Measurements from ENCODE around the gene CLASP1. TPM values are rescaled to one million over a fixed set of nuclear protein-coding genes. Genes with fewer than 3 reads are reported as not detected.
A peak's percentile ranks its signal among the peaks of the same experiment; 100 is the strongest.

The CLASP1 gene
- polyA plus RNA-seq, 3 donors from 2014 or later: 7.4 to 46.8 (median 22.0) TPM

DNA sequence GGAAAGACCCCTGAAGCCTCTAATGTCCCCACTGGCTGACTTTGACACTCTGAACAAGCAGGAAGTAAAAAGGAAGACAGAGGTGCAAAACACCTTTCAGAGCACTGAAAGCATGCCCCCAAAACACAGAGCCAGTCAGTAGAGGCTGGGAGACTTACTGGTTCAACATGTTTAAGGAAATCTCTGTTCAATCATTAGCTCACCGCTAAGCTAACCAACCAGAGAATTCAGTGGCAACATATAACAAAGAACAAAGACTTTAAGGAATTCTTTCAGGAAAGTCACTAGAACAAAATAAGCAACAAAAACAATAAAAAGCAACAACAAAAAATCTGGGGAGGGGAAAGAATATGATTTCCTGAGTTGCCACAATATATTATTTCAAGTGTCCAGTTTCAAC, 142.6 kb downstream of the CLASP1 start:
- peaks cover 60 to 80% of the 10 kb centered on the region in 2 donors for H3K4me1 Mint-ChIP-seq
- H3K36me3 Mint-ChIP-seq: peaks cover 18 to 38% (median 31%) of the 10 kb centered on the region in 3 donors
- peaks cover 0 to 2% (median 1%) of the 10 kb centered on the region in 3 donors for H3K27me3 Mint-ChIP-seq (ENCODE audit: low read depth in 3 of 3)
- peak overlapping the region in 1 of 5 donors; percentile 5 for H3K4me3 Mint-ChIP-seq
- no peaks in the 10 kb centered on the region for H3K9me3 Mint-ChIP-seq
- H3K27ac Mint-ChIP-seq: peak overlapping the region in 4 of 6 donors; percentile 40 to 52 (median 46)
- DNase-seq: no peak

DNA sequence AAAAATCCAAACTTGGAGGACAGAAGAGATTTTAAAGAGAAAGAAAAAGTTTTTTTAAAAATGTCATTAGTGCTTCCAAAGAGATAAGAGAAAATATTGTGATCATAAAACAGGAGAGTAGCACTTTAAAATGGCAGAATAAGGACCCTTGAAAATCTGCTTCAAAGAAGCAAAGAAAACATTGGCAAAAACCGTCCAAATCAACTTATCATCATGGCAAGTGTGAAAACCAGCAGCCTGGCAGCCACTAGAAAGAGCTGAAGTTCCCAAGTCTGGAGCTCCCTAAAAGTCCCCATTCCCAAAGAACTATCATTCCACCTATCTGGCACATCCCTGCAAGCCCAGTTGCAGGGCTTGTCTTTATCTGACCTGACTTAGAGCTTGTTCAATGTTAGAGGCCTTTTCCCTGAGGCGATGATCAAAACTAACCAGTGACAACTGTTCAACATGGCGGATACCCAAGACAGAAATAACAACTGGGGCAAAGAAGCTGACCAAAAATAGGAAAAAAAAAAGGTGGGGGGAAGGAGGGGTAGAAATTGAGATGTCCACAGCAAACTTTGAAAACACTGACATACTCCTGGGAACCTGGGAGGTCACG, 143.2 kb downstream of the CLASP1 start:
- Mint-ChIP-seq H3K36me3 (peaks cover 18 to 38% (median 29%) of the 10 kb centered on the region in 3 donors), H3K4me1 (peaks cover 64 to 83% of the 10 kb centered on the region in 2 donors)

DNA sequence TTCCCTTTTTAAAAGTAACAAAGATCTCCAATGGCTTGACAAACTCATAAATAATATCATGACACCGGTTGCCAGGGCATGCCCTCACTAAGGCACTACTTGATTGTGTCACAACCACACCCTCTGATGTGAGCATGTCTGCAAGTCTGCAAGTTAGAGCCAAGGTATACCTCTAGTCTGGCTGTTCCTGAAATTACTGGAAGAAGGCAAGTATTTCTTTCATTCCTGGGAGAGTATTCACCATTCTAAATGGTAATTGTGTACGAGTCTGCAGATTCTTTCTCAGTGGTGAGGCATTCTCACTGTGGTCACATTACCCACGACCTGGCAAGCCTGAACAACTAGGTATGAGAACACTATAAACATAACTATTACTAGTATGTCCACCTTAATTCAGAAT, 144.3 kb downstream of the CLASP1 start:
- H3K4me1 Mint-ChIP-seq: peaks cover 70 to 85% of the 10 kb centered on the region in 2 donors
- no peaks in the 10 kb centered on the region for H3K9me3 Mint-ChIP-seq
- H3K27me3 Mint-ChIP-seq (ENCODE audit: low read depth in 3 of 3): peaks cover 0 to 2% (median 1%) of the 10 kb centered on the region in 3 donors
- H3K4me3 Mint-ChIP-seq: peak overlapping the region; percentile 28 to 56 (median 42)
- peak overlapping the region; percentile 36 to 71 (median 44) for H3K27ac Mint-ChIP-seq
- DNase-seq: no peak
- peaks cover 18 to 36% (median 23%) of the 10 kb centered on the region in 3 donors for H3K36me3 Mint-ChIP-seq

More for the DNA sequence above, 143.2 kb downstream of the CLASP1 start:
- Mint-ChIP-seq H3K27me3 (ENCODE audit: low read depth in 3 of 3) (peaks cover 0 to 2% (median 1%) of the 10 kb centered on the region in 3 donors), H3K9me3 (no peaks in the 10 kb centered on the region), H3K4me3 (no peak overlapping the region), H3K27ac (peak overlapping the region in 5 of 6 donors; percentile 40 to 52 (median 48))
- DNase-seq: no peak

DNA sequence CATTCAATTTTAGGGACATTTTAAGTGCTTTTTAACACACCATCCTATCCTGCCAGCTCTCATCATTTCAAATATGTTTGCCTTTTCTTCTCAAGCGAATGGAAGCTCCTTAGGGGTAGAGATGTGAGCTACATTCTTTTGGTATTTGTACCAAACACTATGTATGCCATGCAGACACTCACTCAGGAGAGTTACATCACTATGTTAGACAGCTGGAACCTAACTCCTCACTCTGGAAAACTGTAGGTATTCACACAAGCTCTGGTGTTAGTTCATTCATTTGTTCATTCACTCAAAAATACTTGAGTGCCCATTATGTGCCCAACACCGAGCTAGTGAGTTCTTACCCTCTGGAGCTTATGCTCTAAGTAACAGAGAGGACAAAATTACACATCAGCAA, 144.9 kb downstream of the CLASP1 start:
- peak overlapping the region in 5 of 6 donors; percentile 37 to 70 (median 59) for H3K27ac Mint-ChIP-seq
- H3K4me3 Mint-ChIP-seq: peak overlapping the region; percentile 14 to 43 (median 28)
- H3K4me1 Mint-ChIP-seq: peaks cover 72 to 88% of the 10 kb centered on the region in 2 donors
- DNase-seq: no peak
- peaks cover 19 to 38% (median 27%) of the 10 kb centered on the region in 3 donors for H3K36me3 Mint-ChIP-seq
- H3K9me3 Mint-ChIP-seq: no peaks in the 10 kb centered on the region
- H3K27me3 Mint-ChIP-seq (ENCODE audit: low read depth in 3 of 3): peaks cover 0 to 2% (median 2%) of the 10 kb centered on the region in 3 donors

DNA sequence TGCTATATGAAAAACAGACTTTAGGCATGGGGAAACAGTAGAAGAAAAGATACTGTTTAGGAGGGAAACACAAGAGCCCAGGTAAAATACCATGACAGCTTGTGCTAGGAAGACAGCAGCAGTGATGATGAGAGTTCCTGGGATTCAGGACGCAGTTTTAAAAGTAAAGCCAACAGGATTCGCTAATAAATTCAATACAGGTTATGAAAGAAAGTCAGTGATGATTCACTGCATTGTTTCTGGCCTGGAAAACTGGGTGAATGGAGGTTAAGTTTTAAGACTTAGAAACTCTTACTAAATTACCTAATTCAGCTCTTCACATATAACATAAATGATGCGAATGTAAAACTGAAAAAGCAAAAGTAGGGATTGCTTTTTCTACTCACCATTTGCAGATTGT, 146.5 kb downstream of the CLASP1 start:
- H3K27me3 Mint-ChIP-seq (ENCODE audit: low read depth in 3 of 3): peaks cover 0 to 3% (median 2%) of the 10 kb centered on the region in 3 donors
- no peak for DNase-seq
- peaks cover 17 to 38% (median 24%) of the 10 kb centered on the region in 3 donors for H3K36me3 Mint-ChIP-seq
- H3K27ac Mint-ChIP-seq: peak overlapping the region in 2 of 6 donors; percentile 33 to 68
- peaks cover 79 to 86% of the 10 kb centered on the region in 2 donors for H3K4me1 Mint-ChIP-seq
- no peak overlapping the region for H3K4me3 Mint-ChIP-seq
- peaks cover 0 to 2% (median 0%) of the 10 kb centered on the region in 6 donors for H3K9me3 Mint-ChIP-seq

DNA sequence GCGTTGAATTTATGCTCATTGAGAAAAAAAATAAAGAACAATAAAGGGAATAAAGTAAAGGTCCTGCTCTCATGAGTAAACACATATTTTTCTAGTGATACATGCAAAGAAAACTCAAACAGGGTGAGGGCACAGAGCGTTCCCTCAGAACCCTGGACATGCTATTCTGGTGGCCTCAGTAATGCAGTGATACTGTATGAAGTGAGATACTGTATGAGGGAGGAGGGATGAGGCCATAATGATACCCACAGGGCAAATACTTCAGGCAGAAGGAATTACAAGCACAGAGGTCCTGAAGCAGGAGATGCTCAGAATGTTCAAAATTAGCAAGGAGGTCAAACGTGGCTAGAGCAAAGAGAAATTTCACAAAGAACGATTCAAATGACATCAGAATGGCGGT, 147.0 kb downstream of the CLASP1 start:
- peak overlapping the region in 5 of 6 donors; percentile 29 to 69 (median 63) for H3K27ac Mint-ChIP-seq
- peaks cover 77 to 85% of the 10 kb centered on the region in 2 donors for H3K4me1 Mint-ChIP-seq
- H3K27me3 Mint-ChIP-seq (ENCODE audit: low read depth in 3 of 3): peaks cover 0 to 3% (median 2%) of the 10 kb centered on the region in 3 donors
- no peak for DNase-seq
- peaks cover 0 to 2% (median 0%) of the 10 kb centered on the region in 6 donors for H3K9me3 Mint-ChIP-seq
- H3K4me3 Mint-ChIP-seq: no peak overlapping the region
- peaks cover 14 to 37% (median 24%) of the 10 kb centered on the region in 3 donors for H3K36me3 Mint-ChIP-seq

DNA sequence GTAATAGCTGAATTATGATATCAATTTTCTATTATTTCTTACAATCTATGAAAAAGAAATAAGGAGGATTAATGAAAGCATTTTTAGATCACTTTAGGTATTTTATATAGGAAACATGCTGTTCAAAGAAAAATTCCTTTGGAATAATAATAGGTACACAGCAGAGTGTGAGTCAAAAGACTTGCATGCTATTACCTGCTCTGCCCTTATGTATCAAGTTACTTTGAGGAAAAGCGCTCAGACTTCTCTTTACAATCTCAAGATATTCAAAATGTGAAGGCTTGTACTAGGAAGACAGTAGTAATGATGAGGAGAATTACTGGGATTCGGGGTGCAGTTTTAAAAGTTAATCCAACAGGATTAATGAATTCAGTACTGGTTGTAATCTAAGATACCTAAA, 147.7 kb downstream of the CLASP1 start:
- Mint-ChIP-seq H3K36me3 (peaks cover 14 to 35% (median 24%) of the 10 kb centered on the region in 3 donors), H3K4me1 (peaks cover 75 to 85% of the 10 kb centered on the region in 2 donors), H3K27ac (peak overlapping the region; percentile 53 to 77 (median 66)), H3K9me3 (peaks cover 0 to 2% (median 0%) of the 10 kb centered on the region in 6 donors), H3K4me3 (no peak overlapping the region), H3K27me3 (ENCODE audit: low read depth in 3 of 3) (peaks cover 0 to 3% (median 0%) of the 10 kb centered on the region in 3 donors)
- no peak for DNase-seq

DNA sequence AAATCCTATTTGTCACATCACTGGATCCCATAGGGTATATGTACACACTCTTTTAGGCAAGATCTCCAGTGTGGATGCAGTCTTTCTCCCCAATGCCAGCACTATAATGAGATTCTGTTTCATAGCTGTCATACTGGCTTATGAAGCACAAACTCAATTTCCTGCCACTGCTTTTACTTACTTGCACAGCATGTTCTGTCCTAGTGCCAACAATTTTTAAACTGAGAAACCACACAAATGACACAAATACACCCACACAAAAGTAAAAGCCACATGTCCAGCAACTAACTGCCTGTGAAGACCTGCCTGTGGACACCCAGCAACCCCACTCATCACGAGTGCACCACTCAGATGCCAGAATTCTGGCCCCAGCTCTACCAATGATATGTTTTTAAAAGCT, 148.2 kb downstream of the CLASP1 start:
- Mint-ChIP-seq H3K4me1 (peaks cover 70 to 85% of the 10 kb centered on the region in 2 donors), H3K36me3 (peaks cover 14 to 34% (median 24%) of the 10 kb centered on the region in 3 donors), H3K27me3 (ENCODE audit: low read depth in 3 of 3) (peaks cover 0 to 3% (median 0%) of the 10 kb centered on the region in 3 donors), H3K27ac (peak overlapping the region; percentile 53 to 87 (median 83)), H3K9me3 (peaks cover 0 to 2% (median 0%) of the 10 kb centered on the region in 6 donors), H3K4me3 (peak overlapping the region; percentile 61 to 71 (median 68))
- DNase-seq: peak; percentile 20 to 46 (median 44)

DNA sequence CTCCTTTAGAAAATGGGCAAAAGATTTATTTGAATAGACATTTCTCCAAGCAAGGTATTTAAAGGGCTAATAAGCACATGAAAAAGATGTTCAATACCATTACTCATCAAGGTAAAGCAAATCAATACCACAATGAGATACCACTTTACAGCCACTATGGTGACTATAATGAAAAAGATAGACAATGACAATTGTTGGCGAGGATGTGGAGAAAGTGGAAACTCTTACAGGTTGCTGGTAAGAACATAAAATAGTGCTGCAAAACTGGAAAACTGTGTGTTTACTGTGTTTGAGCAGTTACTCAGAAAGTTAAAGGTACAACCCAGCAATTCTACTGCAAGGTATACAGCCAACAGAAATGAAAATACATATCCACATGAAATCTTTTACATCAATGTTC, 150.5 kb downstream of the CLASP1 start:
- Mint-ChIP-seq H3K4me3 (no peak overlapping the region), H3K27me3 (ENCODE audit: low read depth in 3 of 3) (peaks cover 0 to 3% (median 0%) of the 10 kb centered on the region in 3 donors), H3K9me3 (peaks cover 0 to 2% (median 0%) of the 10 kb centered on the region in 6 donors), H3K4me1 (peaks cover 56 to 70% of the 10 kb centered on the region in 2 donors), H3K36me3 (peaks cover 19 to 37% (median 29%) of the 10 kb centered on the region in 3 donors), H3K27ac (peak overlapping the region; percentile 31 to 87 (median 65))
- DNase-seq: no peak

DNA sequence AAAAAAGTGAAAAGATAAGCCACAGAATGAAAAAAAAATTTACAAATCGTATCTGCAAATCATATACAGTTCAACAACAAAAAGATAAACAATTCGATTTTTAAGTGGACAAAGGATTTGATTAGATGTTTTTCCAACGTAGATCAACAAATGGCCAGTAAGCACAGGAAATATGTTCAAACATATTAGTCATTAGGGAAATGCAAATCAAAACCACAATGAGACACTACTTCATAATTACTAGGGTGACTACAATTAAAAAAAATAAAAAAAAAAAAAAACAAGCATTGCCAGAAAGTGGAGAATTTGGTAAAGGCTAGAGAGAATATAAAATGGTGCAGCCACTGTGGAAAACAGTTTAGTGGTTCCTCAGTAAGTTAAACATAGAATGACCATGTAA, 156.9 kb downstream of the CLASP1 start:
- Mint-ChIP-seq H3K36me3 (peaks cover 5 to 16% (median 5%) of the 10 kb centered on the region in 3 donors), H3K27ac (peak overlapping the region in 4 of 6 donors; percentile 1 to 49 (median 24)), H3K27me3 (ENCODE audit: low read depth in 3 of 3) (peaks cover 0 to 1% (median 0%) of the 10 kb centered on the region in 3 donors), H3K4me3 (peak overlapping the region in 2 of 5 donors; percentile 7 to 12), H3K9me3 (no peaks in the 10 kb centered on the region), H3K4me1 (peaks cover 18 to 57% of the 10 kb centered on the region in 2 donors)
- no peak for DNase-seq

DNA sequence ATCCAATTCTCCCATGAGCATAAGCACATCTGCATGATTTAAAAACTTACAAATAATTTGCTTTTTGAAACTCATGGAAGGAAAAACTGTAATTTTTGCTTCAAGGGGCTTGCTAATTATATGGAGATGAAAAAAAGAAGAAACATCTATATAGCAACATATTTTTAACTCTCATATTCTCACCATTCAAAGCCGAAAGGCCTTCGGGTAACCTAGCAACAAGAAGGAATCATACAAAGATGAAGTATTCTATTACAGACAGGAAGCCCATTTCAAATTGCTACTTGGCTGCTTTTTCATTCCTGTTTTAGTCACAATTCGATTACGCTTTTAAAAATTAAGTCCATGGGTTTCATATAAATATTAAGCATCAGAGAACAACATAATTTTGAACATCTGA, 157.7 kb downstream of the CLASP1 start:
- no peak for DNase-seq
- no peaks in the 10 kb centered on the region for H3K9me3 Mint-ChIP-seq
- peaks cover 9 to 50% of the 10 kb centered on the region in 2 donors for H3K4me1 Mint-ChIP-seq
- H3K27ac Mint-ChIP-seq: peak overlapping the region in 4 of 6 donors; percentile 23 to 75 (median 41)
- H3K4me3 Mint-ChIP-seq: peak overlapping the region in 1 of 5 donors; percentile 12
- H3K36me3 Mint-ChIP-seq: peaks cover 5 to 8% (median 5%) of the 10 kb centered on the region in 3 donors
- H3K27me3 Mint-ChIP-seq (ENCODE audit: low read depth in 3 of 3): peaks cover 0 to 1% (median 0%) of the 10 kb centered on the region in 3 donors

DNA sequence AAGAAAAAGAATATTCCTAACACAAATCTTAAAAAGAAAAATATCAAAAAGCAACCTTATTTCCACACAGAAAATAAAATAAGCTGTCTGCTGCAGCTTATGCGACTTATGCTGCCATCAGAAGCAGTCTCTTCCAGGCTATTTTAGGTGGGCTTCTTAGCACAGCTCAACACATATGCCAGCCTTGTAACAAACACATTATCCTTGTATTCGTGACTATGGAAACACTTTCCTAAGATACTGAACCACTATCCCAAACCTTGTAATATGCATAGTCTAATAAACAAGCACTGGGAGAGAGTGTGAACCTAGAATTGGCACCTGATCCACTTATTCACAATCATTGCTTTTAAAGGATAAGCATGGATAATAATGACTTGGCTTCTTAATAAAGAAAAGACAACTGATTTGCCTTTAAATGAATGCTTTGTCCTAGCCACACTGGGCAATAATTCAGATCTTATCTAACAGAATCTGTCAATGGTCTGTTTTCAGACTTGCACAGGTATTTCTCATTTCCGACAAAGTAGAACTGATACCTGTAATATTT, 158.6 kb downstream of the CLASP1 start:
- Mint-ChIP-seq H3K36me3 (peaks cover 5 to 7% (median 5%) of the 10 kb centered on the region in 3 donors), H3K27me3 (ENCODE audit: low read depth in 3 of 3) (no peaks in the 10 kb centered on the region), H3K27ac (peak overlapping the region in 5 of 6 donors; percentile 70 to 91 (median 80)), H3K9me3 (no peaks in the 10 kb centered on the region), H3K4me1 (peaks cover under 1 to 49% of the 10 kb centered on the region in 2 donors), H3K4me3 (peak overlapping the region in 4 of 5 donors; percentile 61 to 83 (median 81))
- no peak for DNase-seq

DNA sequence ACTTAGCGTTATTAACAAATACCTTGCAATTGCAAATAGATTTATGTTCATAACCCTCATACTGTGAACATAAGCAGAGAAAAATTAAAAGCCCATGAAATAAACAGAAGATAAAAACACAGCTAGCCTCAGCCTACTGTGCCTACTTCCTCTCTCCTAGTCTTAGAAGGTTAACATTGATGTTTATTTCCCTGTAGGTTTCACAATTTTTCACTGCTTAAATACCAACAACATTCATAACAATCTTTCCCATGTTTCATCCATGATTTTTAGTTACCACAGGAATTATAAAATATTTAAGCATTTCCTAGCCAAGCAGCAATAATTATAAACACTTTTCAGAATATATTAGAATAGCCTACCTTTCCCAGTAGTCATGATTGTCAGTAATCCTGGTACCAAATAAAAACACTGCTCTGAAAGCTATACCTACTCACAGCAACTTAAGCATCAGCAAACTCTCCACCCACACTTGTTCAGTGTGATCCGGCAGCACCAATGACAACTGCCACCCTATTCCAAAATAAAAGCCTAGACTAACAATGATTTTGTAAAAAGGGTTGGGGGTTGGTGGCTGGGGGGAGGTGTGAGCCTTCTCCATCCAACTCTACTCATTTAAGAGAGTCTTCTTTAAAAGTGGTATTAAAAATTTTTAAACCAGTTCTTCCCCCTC, 159.2 kb downstream of the CLASP1 start:
- Mint-ChIP-seq H3K9me3 (no peaks in the 10 kb centered on the region), H3K4me3 (peak overlapping the region; percentile 61 to 83 (median 81)), H3K27me3 (ENCODE audit: low read depth in 3 of 3) (no peaks in the 10 kb centered on the region), H3K27ac (peak overlapping the region; percentile 65 to 91 (median 75)), H3K36me3 (peaks cover 5 to 7% (median 5%) of the 10 kb centered on the region in 3 donors), H3K4me1 (peaks cover 4 to 53% of the 10 kb centered on the region in 2 donors)
- no peak for DNase-seq

Data from immature natural killer cell (primary cell).